IPS-18a (cell line): Measurements from ENCODE around the gene TTLL13.

Source experiments
- H3K27ac ChIP-seq: one replicate; pipeline ENCODE4 v1.5.1; 2013; ENCODE audit warnings: low read length
- H3K27me3 ChIP-seq: one replicate; pipeline ENCODE4 v1.6.1; 2013; ENCODE audit warnings: mild to moderate bottlenecking, low read length; ENCODE audit not compliant: control insufficient read depth, insufficient read depth
- H3K36me3 ChIP-seq: one replicate; pipeline ENCODE4 v1.6.1; 2013; ENCODE audit warnings: low read depth, low read length; ENCODE audit not compliant: control insufficient read depth
- H3K4me1 ChIP-seq: one replicate; pipeline ENCODE4 v1.6.1; 2013; ENCODE audit warnings: low read depth, low read length; ENCODE audit not compliant: control insufficient read depth
- H3K4me3 ChIP-seq: one replicate; pipeline ENCODE4 v1.5.1; 2013; ENCODE audit warnings: low read length
- H3K9ac ChIP-seq: one replicate; pipeline ENCODE4 v1.6.1; 2013; ENCODE audit warnings: mild to moderate bottlenecking, low read length, moderate library complexity
- H3K9me3 ChIP-seq: one replicate; pipeline ENCODE4 v1.6.1; 2013; ENCODE audit warnings: low read depth, low read length; ENCODE audit not compliant: control insufficient read depth

TTLL13 gene

DNA sequence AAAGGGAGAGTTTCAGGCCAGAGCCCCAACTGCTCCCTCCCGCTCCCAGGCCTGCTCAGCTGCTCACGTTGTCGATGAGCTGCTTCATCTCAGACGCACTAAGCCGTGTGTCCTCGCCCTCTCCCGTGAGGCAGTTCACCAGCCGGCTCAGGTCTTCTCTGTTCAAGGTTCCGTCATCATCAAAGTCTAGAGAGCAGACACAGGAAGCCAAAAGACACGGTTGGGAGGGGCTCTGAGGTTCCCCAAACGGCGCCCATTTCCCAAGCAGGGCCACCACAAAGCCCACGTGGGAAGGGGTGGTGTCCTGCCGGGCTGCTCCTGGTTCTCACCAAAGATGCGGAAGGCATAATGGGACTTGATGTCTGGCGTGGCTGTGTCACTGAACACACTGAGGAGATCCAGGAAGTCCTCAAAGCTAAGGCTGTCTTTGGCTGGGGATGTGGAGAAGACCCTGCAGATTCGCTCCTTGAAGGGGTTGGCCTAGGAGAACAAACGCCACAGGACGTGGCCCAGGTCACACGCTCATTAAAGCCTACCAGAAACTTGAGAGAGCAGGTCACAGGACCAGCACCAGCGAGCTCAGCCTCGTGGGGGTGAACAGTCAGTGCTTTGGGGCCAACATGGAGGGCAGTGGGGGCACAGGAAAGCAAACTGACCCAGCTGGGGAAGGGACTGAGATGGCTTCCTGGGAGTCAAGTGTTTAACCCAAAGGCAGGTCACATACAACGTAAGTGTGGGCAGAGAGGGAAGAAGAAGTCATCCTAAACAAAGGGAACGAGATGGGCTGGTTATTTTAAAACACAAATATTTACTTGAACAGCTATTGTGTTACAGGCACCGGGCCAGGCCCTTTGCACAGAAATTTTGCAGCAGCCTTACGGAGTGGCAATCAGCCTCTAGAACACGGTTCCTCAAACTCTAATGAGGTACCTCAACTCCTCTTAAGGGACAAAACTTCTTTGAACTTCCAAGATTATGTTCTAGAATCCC, 18.0 kb upstream of the TTLL13 start:
- Histone ChIP-seq H3K4me3 (no peak overlapping the region), H3K27me3 (no peaks in the 10 kb centered on the region), H3K4me1 (peaks cover 6% of the 10 kb centered on the region), H3K9ac (no peak overlapping the region), H3K27ac (no peak overlapping the region), H3K9me3 (no peaks in the 10 kb centered on the region), H3K36me3 (peaks cover 24% of the 10 kb centered on the region)

GRCh38 chr15:90232196-90232595, 17.2 kb upstream of the TTLL13 start:
- H3K9ac ChIP-seq, result no peak overlapping the region
- H3K9me3 ChIP-seq, result no peaks in the 10 kb centered on the region
- no peak overlapping the region for H3K4me3 ChIP-seq
- H3K36me3 ChIP-seq, result peaks cover 24% of the 10 kb centered on the region
- H3K27ac ChIP-seq, result no peak overlapping the region
- H3K4me1 ChIP-seq, result peaks cover 6% of the 10 kb centered on the region
- no peaks in the 10 kb centered on the region for H3K27me3 ChIP-seq

GRCh38 chr15:90232941-90233386, 16.4 kb upstream of the TTLL13 start:
- H3K27ac ChIP-seq, result no peak overlapping the region
- H3K9ac ChIP-seq, result peak overlapping the region; percentile 5
- H3K4me3 ChIP-seq, result peak overlapping the region; percentile 61
- no peaks in the 10 kb centered on the region for H3K27me3 ChIP-seq
- H3K9me3 ChIP-seq, result no peaks in the 10 kb centered on the region
- H3K36me3 ChIP-seq, result peaks cover 22% of the 10 kb centered on the region
- H3K4me1 ChIP-seq, result peaks cover 6% of the 10 kb centered on the region

DNA sequence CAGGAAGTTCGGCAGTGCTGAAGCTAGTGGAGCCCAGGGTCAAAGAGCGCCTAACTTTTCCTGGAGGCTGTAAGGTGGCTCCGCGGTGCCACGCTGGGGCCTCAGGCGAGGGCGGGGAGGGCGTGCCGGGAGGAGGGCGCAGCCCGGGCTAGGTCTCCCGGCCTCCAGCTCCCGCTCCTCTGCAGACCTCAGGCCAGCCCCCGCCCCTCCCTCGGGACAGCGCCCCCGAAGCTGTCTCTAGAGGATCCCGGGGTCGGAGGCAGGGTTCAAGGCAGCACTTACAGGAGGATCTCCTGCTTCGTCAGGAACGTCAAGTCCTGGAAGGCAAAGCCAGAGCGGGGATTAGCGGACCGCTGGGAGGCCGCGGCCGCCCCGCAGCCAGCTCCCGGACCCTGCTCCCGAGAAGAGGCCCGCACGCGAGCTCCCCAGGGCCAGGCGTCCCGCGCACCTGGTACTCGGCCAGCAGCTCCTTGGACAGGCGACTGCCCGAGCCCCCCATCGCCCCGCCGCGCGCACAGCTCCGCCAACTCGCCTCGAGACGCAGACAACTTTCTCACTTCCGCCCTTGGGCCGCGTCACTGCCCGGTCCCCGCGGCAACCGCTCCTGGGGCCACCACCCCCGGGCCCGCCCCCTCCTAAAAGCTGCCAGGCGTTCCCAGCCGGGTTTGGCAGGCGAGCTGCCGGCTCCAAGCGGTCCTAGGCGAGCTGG, 15.8 kb upstream of the TTLL13 start, which contains the start of gene CIB1:
Gene CIB1 (minus strand): TSS at position 555 of the 709 bp plus-strand sequence. CDS start 56 bp downstream, at position 499.
- Histone ChIP-seq H3K36me3 (peaks cover 20% of the 10 kb centered on the region), H3K27ac (no peak within 1 kb of the TSS), H3K27me3 (no peaks in the 10 kb centered on the region), H3K4me3 (peak within 1 kb of the TSS; percentile 61), H3K9me3 (no peaks in the 10 kb centered on the region), H3K9ac (peak within 1 kb of the TSS; percentile 47), H3K4me1 (peaks cover 6% of the 10 kb centered on the region)

- Histone ChIP-seq H3K4me1 (peaks cover 6% of the 10 kb centered on the region), H3K27ac (no peak within 1 kb of the TSS), H3K9me3 (no peaks in the 10 kb centered on the region), H3K4me3 (peak within 1 kb of the TSS; percentile 61), H3K27me3 (no peaks in the 10 kb centered on the region), H3K9ac (peak within 1 kb of the TSS; percentile 47), H3K36me3 (peaks cover 14% of the 10 kb centered on the region)
These were observed 15.0 kb upstream of the TTLL13 start, which contains the start of gene GDPGP1 for GRCh38 chr15:90234096-90234988. Gene GDPGP1, plus strand, starts transcription at chr15:90234209. Its CDS starts 6,700 bp downstream, at chr15:90240909.

DNA sequence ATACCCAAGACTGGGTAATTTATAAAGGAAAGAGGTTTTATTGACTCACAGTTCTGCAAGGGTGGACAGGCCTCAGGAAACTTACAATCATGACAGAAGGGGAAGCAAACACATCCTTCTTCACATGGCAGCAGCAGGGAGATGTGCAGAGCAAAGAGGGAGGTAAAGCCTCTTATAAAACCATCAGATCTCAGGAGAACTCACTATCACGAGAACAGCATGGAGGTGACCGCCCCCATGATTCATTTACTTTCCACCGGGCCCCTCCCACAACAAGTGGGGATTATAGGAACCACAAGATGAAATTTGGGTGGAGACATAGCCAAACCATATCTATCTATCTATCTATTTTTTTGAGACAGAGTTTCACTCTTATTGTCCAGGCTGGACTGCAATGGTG, 10.0 kb upstream of the TTLL13 start:
- Histone ChIP-seq H3K9me3 (no peaks in the 10 kb centered on the region), H3K27ac (no peak overlapping the region), H3K27me3 (no peaks in the 10 kb centered on the region), H3K36me3 (peaks cover 6% of the 10 kb centered on the region), H3K4me3 (no peak overlapping the region), H3K4me1 (peaks cover 4% of the 10 kb centered on the region), H3K9ac (no peak overlapping the region)

GRCh38 chr15:90240856-90241255, 8.5 kb upstream of the TTLL13 start:
- Histone ChIP-seq H3K4me3 (no peak overlapping the region), H3K9me3 (no peaks in the 10 kb centered on the region), H3K27me3 (no peaks in the 10 kb centered on the region), H3K4me1 (no peaks in the 10 kb centered on the region), H3K36me3 (peaks cover 6% of the 10 kb centered on the region), H3K9ac (no peak overlapping the region), H3K27ac (no peak overlapping the region)

GRCh38 chr15:90241343-90242192, 7.8 kb upstream of the TTLL13 start:
- no peaks in the 10 kb centered on the region for H3K4me1 ChIP-seq
- no peaks in the 10 kb centered on the region for H3K9me3 ChIP-seq
- H3K4me3 ChIP-seq, result no peak overlapping the region
- no peak overlapping the region for H3K27ac ChIP-seq
- H3K36me3 ChIP-seq, result peaks cover 6% of the 10 kb centered on the region
- no peak overlapping the region for H3K9ac ChIP-seq
- H3K27me3 ChIP-seq, result no peaks in the 10 kb centered on the region

GRCh38 chr15:90243943-90244639, 5.3 kb upstream of the TTLL13 start:
- Histone ChIP-seq H3K9me3 (no peaks in the 10 kb centered on the region), H3K9ac (no peak overlapping the region), H3K36me3 (no peaks in the 10 kb centered on the region), H3K4me3 (no peak overlapping the region), H3K4me1 (no peaks in the 10 kb centered on the region), H3K27ac (no peak overlapping the region), H3K27me3 (no peaks in the 10 kb centered on the region)

- H3K4me1 ChIP-seq, result no peaks in the 10 kb centered on the region
- no peak overlapping the region for H3K9ac ChIP-seq
These were observed 560 bp upstream of the TTLL13 start for GRCh38 chr15:90248789-90249202.

More at GRCh38 chr15:90248789-90249202, 560 bp upstream of the TTLL13 start:
- H3K27me3 ChIP-seq, result peaks cover 7% of the 10 kb centered on the region
- no peak overlapping the region for H3K27ac ChIP-seq
- no peaks in the 10 kb centered on the region for H3K9me3 ChIP-seq
- peak overlapping the region; percentile 62 for H3K4me3 ChIP-seq
- no peaks in the 10 kb centered on the region for H3K36me3 ChIP-seq
